ENCODE results near the gene LMNTD2. TPM values are rescaled to one million over a fixed set of nuclear protein-coding genes. Genes with fewer than 3 reads are reported as not detected.

The LMNTD2 gene
- total and polyA plus RNA-seq, 2 donors (not counting 3 experiments of a cell fraction or from before 2014, with no cell fraction given): 2.1 to 2.6 TPM

- H3K9me3 ChIP-seq (replicated peaks; ENCODE audit: control insufficient read depth, insufficient read depth, low read length): no peaks in the 10 kb centered on the region
- no peaks in the 10 kb centered on the region for H3K79me2 ChIP-seq (ENCODE audit: control insufficient read depth, insufficient read depth, low read length)
- no TSS peak for BruUV-seq (replicated peaks)
- intact Hi-C loops (cut with micrococcal nuclease) (no loop called here), dilution Hi-C loops (cut with MboI; ENCODE audit: extremely low pct_ligation_motif_present, low sequenced_read_pairs) (no loop called here)
- H3K4me3 ChIP-seq (replicated peaks in 1 of 3; ENCODE audit: insufficient read depth in 1 of 3, low read depth in 1 of 3, low read length in 3 of 3): no peak overlapping the region
- no peak overlapping the region for H3K4me2 ChIP-seq (ENCODE audit: insufficient read depth, low read length)
- no peak for FAIRE-seq
- no peaks in the 10 kb centered on the region for H3K9me1 ChIP-seq (replicated peaks; ENCODE audit: control insufficient read depth, extremely low read depth, insufficient read depth, low read length)
- no peaks in the 10 kb centered on the region for H4K20me1 ChIP-seq (replicated peaks; ENCODE audit: control insufficient read depth, extremely low read depth, insufficient read depth, low read length)
- peaks cover 3% of the 10 kb centered on the region for H3K4me1 ChIP-seq (ENCODE audit: control insufficient read depth, extremely low read depth, insufficient read depth, low read length)
- ChIA-PET POLR2A (no interaction called here), CTCF (interaction anchor here (1.0 kb wide), 1 partner anchor 175 kb away, joined by 3 read pairs; no protein-coding TSS in a partner anchor)
- no peak overlapping the region for H2AFZ ChIP-seq (ENCODE audit: low read depth, low read length)
- peaks cover 2 to 10% of the 10 kb centered on the region in 2 experiments for H3K27me3 ChIP-seq (ENCODE audit: control insufficient read depth in 2 of 2, insufficient read depth in 2 of 2, low read length in 2 of 2)
- H3K9ac ChIP-seq (replicated peaks; ENCODE audit: extremely low read depth, insufficient read depth, low read length): no peak overlapping the region
- DNase-seq (ENCODE audit: low read depth, low spot score): no peak
- H3K27ac ChIP-seq (ENCODE audit: insufficient read depth, low read depth, low read length): no peak overlapping the region
- H3K36me3 ChIP-seq (ENCODE audit: control insufficient read depth in 2 of 2, extremely low read depth in 1 of 2, insufficient read depth in 2 of 2, low read length in 2 of 2): no peaks in the 10 kb centered on the region
- TF ChIP-seq MAX (IDR thresholded peaks at IDR 0.05; ENCODE audit: insufficient read depth, insufficient read length) (no peak), CTCF (IDR thresholded peaks at IDR 0.05; ENCODE audit: extremely low read depth in 1 of 2, insufficient read depth in 1 of 2, low read depth in 1 of 2, low read length in 2 of 2) (no peak), POLR2A (IDR thresholded peaks at IDR 0.05; ENCODE audit: low read depth, low read length) (no peak), JUN (IDR thresholded peaks at IDR 0.05; ENCODE audit: borderline replicate concordance, insufficient read depth, insufficient read length, low read depth) (no peak), FOS (IDR thresholded peaks at IDR 0.05; ENCODE audit: borderline replicate concordance, insufficient read depth, low read length) (no peak), GATA2 (IDR thresholded peaks at IDR 0.05; ENCODE audit: insufficient read depth, insufficient read length, low read depth, low read length) (no peak), POLR2AphosphoS5 (IDR thresholded peaks at IDR 0.05; ENCODE audit: insufficient read depth, low read depth, low read length) (no peak), MYC (IDR thresholded peaks at IDR 0.05; ENCODE audit: low read depth, low read length) (no peak), EZH2 (IDR thresholded peaks at IDR 0.05; ENCODE audit: borderline replicate concordance, low read depth, low read length, severe bottlenecking) (no peak)
These were observed 9.4 kb downstream of the LMNTD2 start for GRCh38 chr11:551131-551530.
